ENCODE data around the gene GLDN. TPM values are rescaled to one million over a fixed set of nuclear protein-coding genes. Genes with fewer than 3 reads are reported as not detected.

The GLDN gene
- total RNA-seq, 2 donors from 2014 or later = 1.2 to 1.4 TPM

- H3K36me3 ChIP-seq = no peaks in the 10 kb centered on the region
- intact Hi-C loops (cut with DNase I) = loop anchor here (2.0 to 5.0 kb wide), 3 partner anchors 98 to 219 kb away; no protein-coding TSS in a partner anchor
- no peak overlapping the region for H3K4me3 ChIP-seq
- 29% methylated on average over 14 of the region's 14 CpGs for WGBS
- no peaks in the 10 kb centered on the region for H3K27me3 ChIP-seq (replicated peaks; ENCODE audit: insufficient read depth)
- peak; percentile 15 for DNase-seq (ENCODE audit: low spot score)
- no peak overlapping the region for H3K27ac ChIP-seq
- no peaks in the 10 kb centered on the region for H3K4me1 ChIP-seq (replicated peaks)
- TF ChIP-seq POLR2A (IDR thresholded peaks at IDR 0.05) = no peak
- no peak for TF ChIP-seq POLR2AphosphoS5 (IDR thresholded peaks at IDR 0.05)
- peak; percentile 35 to 85 (median 76) for TF ChIP-seq CTCF (IDR thresholded peaks at IDR 0.05)
- H3K9me3 ChIP-seq = no peaks in the 10 kb centered on the region
These were observed 39.7 kb downstream of the GLDN start for GRCh38 chr15:51380999-51381806.

GRCh38 chr15:51382787-51383186 lies 41.3 kb downstream of the GLDN start:
- WGBS = 11% methylated on average over 4 of the region's 4 CpGs
- no peak for DNase-seq (ENCODE audit: low spot score)
- intact Hi-C loops (cut with DNase I) = loop anchor here (5.0 kb wide), 2 partner anchors 155 to 220 kb away; no protein-coding TSS in a partner anchor

GRCh38 chr15:51386029-51386428 lies 44.6 kb downstream of the GLDN start:
- DNase-seq (ENCODE audit: low spot score) = no peak
- no peak overlapping the region for H3K27ac ChIP-seq
- H3K4me3 ChIP-seq = no peak overlapping the region
- H3K4me1 ChIP-seq (replicated peaks) = no peaks in the 10 kb centered on the region
- H3K36me3 ChIP-seq = no peaks in the 10 kb centered on the region
- WGBS = 90% methylated on average over 8 of the region's 8 CpGs
- no peaks in the 10 kb centered on the region for H3K27me3 ChIP-seq (replicated peaks; ENCODE audit: insufficient read depth)
- no peaks in the 10 kb centered on the region for H3K9me3 ChIP-seq
- intact Hi-C loops (cut with DNase I) = no loop called here
- TF ChIP-seq CTCF (IDR thresholded peaks at IDR 0.05) (no peak), POLR2AphosphoS5 (IDR thresholded peaks at IDR 0.05) (no peak), POLR2A (IDR thresholded peaks at IDR 0.05) (no peak)

More at GRCh38 chr15:51382787-51383186, 41.3 kb downstream of the GLDN start:
- H3K27me3 ChIP-seq (replicated peaks; ENCODE audit: insufficient read depth) = no peaks in the 10 kb centered on the region
- no peaks in the 10 kb centered on the region for H3K36me3 ChIP-seq
- no peaks in the 10 kb centered on the region for H3K9me3 ChIP-seq
- H3K27ac ChIP-seq = no peak overlapping the region
- no peaks in the 10 kb centered on the region for H3K4me1 ChIP-seq (replicated peaks)
- TF ChIP-seq POLR2A (IDR thresholded peaks at IDR 0.05) = no peak
- peak in 1 of 4 experiments; percentile 26 for TF ChIP-seq CTCF (IDR thresholded peaks at IDR 0.05)
- no peak for TF ChIP-seq POLR2AphosphoS5 (IDR thresholded peaks at IDR 0.05)
- H3K4me3 ChIP-seq = no peak overlapping the region

DNA sequence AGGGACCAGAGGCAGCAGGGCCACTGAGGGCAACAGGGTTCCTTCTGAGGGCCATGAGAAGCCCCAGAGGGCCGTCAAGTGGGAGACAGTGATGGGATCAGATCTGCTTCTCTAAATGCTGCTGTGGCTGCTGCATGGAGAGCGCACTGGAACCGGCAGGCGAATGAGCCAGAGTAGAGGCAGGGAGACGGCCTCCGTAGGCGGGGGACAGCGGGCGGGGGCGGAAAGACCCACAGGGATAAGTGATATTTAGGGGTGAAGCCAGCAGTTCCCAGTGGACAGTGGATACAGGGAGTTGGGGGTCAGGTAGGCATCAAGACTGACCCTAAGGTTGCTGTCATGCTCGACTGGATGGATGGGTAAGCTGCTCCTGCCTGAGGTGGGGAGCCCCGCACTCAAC lies 45.0 kb downstream of the GLDN start:
- intact Hi-C loops (cut with DNase I) = no loop called here
- no peak for DNase-seq (ENCODE audit: low spot score)
- TF ChIP-seq CTCF (IDR thresholded peaks at IDR 0.05) = no peak
- TF ChIP-seq POLR2A (IDR thresholded peaks at IDR 0.05) = no peak
- TF ChIP-seq POLR2AphosphoS5 (IDR thresholded peaks at IDR 0.05) = no peak
- 92% methylated on average over 12 of the region's 12 CpGs for WGBS
- H3K4me3 ChIP-seq = no peak overlapping the region
- no peak overlapping the region for H3K27ac ChIP-seq
- H3K4me1 ChIP-seq (replicated peaks) = no peaks in the 10 kb centered on the region
- no peaks in the 10 kb centered on the region for H3K27me3 ChIP-seq (replicated peaks; ENCODE audit: insufficient read depth)
- H3K36me3 ChIP-seq = no peaks in the 10 kb centered on the region
- H3K9me3 ChIP-seq = no peaks in the 10 kb centered on the region

Data from prostate gland (tissue), 2 donors.